Left lung (tissue), 10 donors: Measurements from ENCODE around the gene TSEN2. TPM values are rescaled to one million over a fixed set of nuclear protein-coding genes. Genes with fewer than 3 reads are reported as not detected.

Experiments
- ATAC-seq: fragments of 200-7000 bp; cut with Tn5 transposase; one replicate; pipeline ENCODE4 v1.9.1; 2020; ENCODE audit warnings: moderate library complexity
- DNase-seq, 4 donors: peaks; one replicate each; pipeline ENCODE4 v3.0.0-alpha.2; 2013 to 2020
- H3K27ac ChIP-seq, 2 donors: fragments of 200-600 bp; sonication (generic) in 1 of 2; one replicate each; pipeline versions ENCODE4 v1.5.0 to v1.8.0; 2020 to 2021
- H3K27me3 ChIP-seq, 2 donors: fragments of 200-600 bp; sonication (generic) in 1 of 2; one replicate each; pipeline versions ENCODE4 v1.5.0 to v1.8.0; 2020 to 2021
- H3K36me3 ChIP-seq, 2 donors: fragments of 200-600 bp; sonication (generic) in 1 of 2; one replicate each; pipeline versions ENCODE4 v1.5.0 to v1.8.0; 2020 to 2021
- H3K4me1 ChIP-seq, 2 donors: fragments of 200-600 bp; one replicate each; pipeline ENCODE4 v1.8.0; 2021
- H3K4me3 ChIP-seq, 2 donors: fragments of 200-600 bp; sonication (generic) in 1 of 2; one replicate each; pipeline versions ENCODE4 v1.5.0 to v1.8.0; 2020 to 2021; ENCODE audit warnings: mild to moderate bottlenecking in 1 of 2
- H3K9me3 ChIP-seq, 2 donors: fragments of 200-600 bp; sonication (generic) in 1 of 2; one replicate each; pipeline versions ENCODE4 v1.5.0 to v1.8.0; 2020 to 2021
- CTCF ChIP-seq, 2 donors: fragments of 200-600 bp; sonication (generic) in 1 of 2; IDR thresholded peaks; one replicate each; pipeline versions ENCODE4 v1.5.0 to v1.8.0; 2021; ENCODE audit warnings: antibody characterized with exemption in 2 of 2
- intact Hi-C, 2 donors: fragments of 100-400 bp; cut with DNase I; formaldehyde crosslinking; loops; one replicate each; pipeline versions ENCODE4 v1.11.2 to v1.14.2; 2022
- polyA plus RNA-seq, 6 donors: library from polyadenylated mRNA; unstranded; fragments of 120-200 nt; gene quantifications; one replicate each; pipeline ENCODE4 v1.2.1, GENCODE V29; 2013; ENCODE audit not compliant: insufficient read length in 6 of 6
- total RNA-seq, 2 donors: library from RNA; stranded (reverse); fragmentation: NEBNext Ultra II Directional; extraction: Animal tissue kit (Norgen Biotek cat#: 25700); gene quantifications; one replicate each; pipeline ENCODE4 v1.2.1, GENCODE V29; 2021
- donor health status: DM: no; HTN: yes; CAD: no.
- donor health status: DM: no; HTN: no; CAD: no.

The TSEN2 gene
- total and polyA plus RNA-seq, 8 donors = 8.1 to 29.1 (median 22.3) TPM

GRCh38 chr3:12486916-12487315, 2.6 kb downstream of the TSEN2 start:
- peaks cover 0 to 21% of the 10 kb centered on the region in 2 donors for H3K36me3 ChIP-seq
- no peak for DNase-seq
- no peak for ATAC-seq
- H3K4me3 ChIP-seq = no peak overlapping the region
- H3K27me3 ChIP-seq = no peaks in the 10 kb centered on the region
- peaks cover 10 to 30% of the 10 kb centered on the region in 2 donors for H3K4me1 ChIP-seq
- no peak for TF ChIP-seq CTCF (IDR thresholded peaks at IDR 0.05)
- H3K9me3 ChIP-seq = no peaks in the 10 kb centered on the region
- intact Hi-C loops = no loop called here
- H3K27ac ChIP-seq = no peak overlapping the region

- no peak for ATAC-seq
- Histone ChIP-seq H3K4me1 (peaks cover 10 to 30% of the 10 kb centered on the region in 2 donors), H3K27ac (no peak overlapping the region), H3K36me3 (peaks cover 0 to 25% of the 10 kb centered on the region in 2 donors), H3K4me3 (no peak overlapping the region), H3K27me3 (no peaks in the 10 kb centered on the region), H3K9me3 (no peaks in the 10 kb centered on the region)
- TF ChIP-seq CTCF (IDR thresholded peaks at IDR 0.05) = no peak
- intact Hi-C loops = no loop called here
- no peak for DNase-seq
Observed at GRCh38 chr3:12487336-12487735, 3.1 kb downstream of the TSEN2 start.

DNA sequence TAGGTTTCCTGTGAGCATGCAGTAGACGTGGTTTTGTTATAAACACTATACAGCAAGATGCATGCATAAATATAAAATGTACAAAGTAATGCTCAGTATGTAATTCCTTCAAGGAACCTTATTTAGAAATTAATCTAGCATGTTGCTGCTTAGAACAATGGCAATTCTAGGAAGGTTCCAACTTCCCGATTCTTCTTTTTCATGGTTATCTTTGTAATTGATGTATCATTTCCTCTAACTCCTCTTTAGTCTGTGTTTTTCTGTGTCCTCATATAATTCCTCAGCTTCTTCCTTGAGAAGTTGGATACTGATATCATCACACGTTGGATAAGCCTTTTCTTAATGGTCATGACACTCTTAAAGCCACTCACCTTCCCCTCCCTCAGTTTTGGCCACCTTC, 3.5 kb downstream of the TSEN2 start:
- Histone ChIP-seq H3K4me3 (no peak overlapping the region), H3K36me3 (peaks cover 0 to 29% of the 10 kb centered on the region in 2 donors), H3K9me3 (no peaks in the 10 kb centered on the region), H3K4me1 (peaks cover 10 to 25% of the 10 kb centered on the region in 2 donors), H3K27ac (no peak overlapping the region), H3K27me3 (no peaks in the 10 kb centered on the region)
- DNase-seq (no peak), ATAC-seq (no peak)
- intact Hi-C loops = no loop called here
- TF ChIP-seq CTCF (IDR thresholded peaks at IDR 0.05) = no peak

DNA sequence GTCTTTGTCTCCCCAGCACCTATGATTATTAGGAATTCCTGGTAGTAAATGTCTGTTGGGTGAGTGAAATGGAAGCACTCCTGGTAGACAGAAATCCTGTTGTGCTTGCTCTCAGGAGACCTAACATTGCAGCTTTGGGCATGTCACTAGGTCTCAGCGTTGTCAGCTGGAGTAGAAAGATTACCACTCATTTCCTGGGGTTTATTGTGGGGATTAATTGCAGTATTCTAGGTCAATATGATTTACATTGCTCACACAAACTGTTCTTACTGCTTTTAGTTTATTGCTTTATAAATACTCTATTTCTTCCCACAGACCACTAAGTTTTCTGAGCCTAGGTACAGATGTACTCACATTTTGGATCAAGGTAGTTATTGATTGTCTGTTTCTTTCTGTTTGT, 5.1 kb downstream of the TSEN2 start:
- Histone ChIP-seq H3K4me3 (no peak overlapping the region), H3K27ac (no peak overlapping the region), H3K4me1 (peaks cover 6 to 13% of the 10 kb centered on the region in 2 donors), H3K36me3 (peaks cover 0 to 45% of the 10 kb centered on the region in 2 donors), H3K27me3 (no peaks in the 10 kb centered on the region), H3K9me3 (no peaks in the 10 kb centered on the region)
- TF ChIP-seq CTCF (IDR thresholded peaks at IDR 0.05) = no peak
- DNase-seq (no peak), ATAC-seq (no peak)
- intact Hi-C loops = no loop called here

GRCh38 chr3:12489832-12490231, 5.6 kb downstream of the TSEN2 start:
- intact Hi-C loops = no loop called here
- Histone ChIP-seq H3K27ac (no peak overlapping the region), H3K4me3 (no peak overlapping the region), H3K36me3 (peaks cover 0 to 46% of the 10 kb centered on the region in 2 donors), H3K9me3 (no peaks in the 10 kb centered on the region), H3K4me1 (peaks cover 6 to 12% of the 10 kb centered on the region in 2 donors), H3K27me3 (no peaks in the 10 kb centered on the region)
- no peak for TF ChIP-seq CTCF (IDR thresholded peaks at IDR 0.05)
- ATAC-seq (no peak), DNase-seq (no peak)
